NCI-H1694 treated with DMSO at 0.1 percent for 48 hours (cell line): Measurements from ENCODE around the gene IGLL5.

Experiments used
- DNase-seq: peaks from one replicate; lab custom pipeline; 2025; lab: John Stamatoyannopoulos, UW

IGLL5 gene

GRCh38 chr22:22938672-22939587, 51.3 kb downstream of the IGLL5 start:
- no peak for DNase-seq

DNA sequence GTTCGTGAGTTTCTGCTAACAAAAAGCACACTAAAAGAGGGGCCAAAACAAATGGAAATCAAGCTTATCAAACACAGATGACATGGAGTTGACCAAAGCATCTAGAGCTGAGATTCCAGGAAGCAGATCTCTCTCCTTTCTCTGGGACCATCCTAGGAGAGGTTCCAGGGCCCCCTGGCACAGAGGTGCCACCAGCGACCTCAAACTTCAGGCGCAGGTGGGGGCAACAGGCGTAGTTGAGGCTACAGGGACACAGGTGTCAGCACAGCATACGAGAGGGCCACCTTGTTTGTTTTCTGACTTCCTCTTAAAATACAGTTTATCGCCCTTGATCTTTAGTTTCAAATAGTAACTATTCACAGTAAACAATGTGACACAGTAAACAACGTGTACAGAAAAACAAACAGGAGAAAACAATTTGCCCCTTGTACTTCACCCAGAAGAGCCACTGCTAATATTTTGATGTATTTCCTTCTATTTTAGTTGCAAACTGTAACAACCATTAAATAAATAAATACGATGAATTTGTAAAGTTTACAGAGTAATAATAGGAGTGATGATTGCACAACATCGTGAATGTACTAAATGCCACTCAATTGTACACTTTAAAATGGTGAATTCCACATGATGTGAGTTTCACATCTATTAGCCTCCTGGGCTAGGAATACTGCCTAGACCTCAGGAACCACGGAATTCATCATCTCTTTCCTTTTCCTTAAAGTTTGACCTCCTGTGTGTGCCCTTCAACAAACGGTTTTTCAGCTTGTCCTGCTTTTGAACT, 52.2 kb downstream of the IGLL5 start:
- DNase-seq = no peak

- DNase-seq = no peak
Measured at GRCh38 chr22:22940961-22941605, 53.5 kb downstream of the IGLL5 start.

DNA sequence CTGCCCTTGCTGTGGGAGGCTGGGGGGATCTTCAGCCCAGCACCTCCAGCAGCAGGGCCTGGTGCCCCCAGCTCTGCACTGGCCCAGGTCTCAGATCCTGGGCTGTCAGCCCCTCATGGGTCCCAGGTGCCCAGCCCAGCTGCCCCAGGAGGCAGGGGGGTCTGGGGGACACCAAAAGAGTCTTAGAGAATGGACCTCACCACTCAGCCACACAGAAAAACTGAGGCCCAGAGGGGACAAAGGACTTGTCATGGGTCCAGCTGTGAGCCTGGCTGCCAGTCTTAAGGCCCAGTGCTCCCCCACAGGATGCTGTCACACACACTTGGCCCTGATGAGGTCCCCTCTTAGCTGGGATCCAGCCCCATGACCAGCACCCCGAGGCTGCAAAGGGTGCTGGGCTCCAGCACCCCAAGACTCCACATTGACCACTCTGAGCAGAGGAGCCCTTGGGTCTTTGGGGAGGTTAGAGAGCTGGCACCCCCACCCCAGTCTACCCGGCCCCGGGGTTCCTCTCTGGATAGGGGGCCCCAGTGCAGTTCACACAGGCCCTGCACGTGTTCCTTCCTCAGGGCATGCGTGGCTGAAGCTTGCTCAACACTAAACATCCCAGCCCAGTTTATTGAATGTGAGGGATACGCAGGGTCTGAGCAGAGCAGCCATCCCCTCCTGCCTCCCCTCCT, 54.4 kb downstream of the IGLL5 start:
- DNase-seq = no peak

GRCh38 chr22:22942511-22943329, 55.1 kb downstream of the IGLL5 start:
- DNase-seq = peak; percentile 29

DNA sequence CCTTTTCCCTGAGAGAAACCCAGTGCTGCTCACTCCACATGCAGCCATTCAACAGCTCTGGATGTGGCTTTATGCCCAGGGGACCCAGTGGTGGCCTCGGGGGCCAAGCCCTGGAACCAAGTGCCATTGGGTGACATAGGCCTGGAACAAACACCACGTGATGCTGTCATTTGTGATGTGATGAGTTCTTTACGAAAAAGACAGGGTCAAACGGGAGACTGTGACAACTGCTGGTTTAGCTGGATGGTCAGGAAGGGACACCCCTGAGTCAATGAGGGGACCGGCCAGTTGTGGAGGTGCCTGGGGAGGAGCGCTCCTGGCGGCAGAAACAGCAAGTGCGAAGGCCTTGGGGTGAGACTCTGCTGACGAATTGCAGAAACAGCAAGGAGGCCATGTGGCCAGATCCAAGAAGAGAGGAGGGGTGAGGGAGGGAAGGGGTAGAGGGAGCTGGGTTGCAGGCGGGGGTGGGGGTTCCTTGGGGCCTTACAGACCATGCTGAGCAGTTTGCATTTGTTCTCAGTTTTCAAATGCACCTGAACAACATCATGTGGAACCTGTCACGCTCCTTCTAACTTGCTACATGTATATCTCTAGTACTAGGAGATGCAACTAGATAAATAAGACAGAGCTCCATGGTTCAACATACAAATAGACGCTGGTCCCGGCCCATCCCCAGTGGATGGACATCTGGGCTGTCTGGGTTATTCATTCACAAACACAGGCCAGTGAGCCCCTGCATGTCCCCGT, 56.1 kb downstream of the IGLL5 start:
- no peak for DNase-seq

GRCh38 chr22:22944268-22944985, 56.8 kb downstream of the IGLL5 start:
- DNase-seq = no peak

- no peak for DNase-seq
Measured at GRCh38 chr22:22945195-22945594, 57.6 kb downstream of the IGLL5 start.
